HepG2 (cell line): ENCODE data around the gene ZNF467. TPM values are rescaled to one million over a fixed set of nuclear protein-coding genes. Genes with fewer than 3 reads are reported as not detected.

Experiments
- ATAC-seq: fragments of 200-7000 bp; cut with Tn5 transposase; 3 replicates; pipeline ENCODE4 v1.9.1; 2020; ENCODE audit warnings: mild to moderate bottlenecking, moderate library complexity
- BruUV-seq: library from RNA; stranded (reverse); fragments of 400-500 nt; replicated peaks from 2 replicates; lab custom pipeline; 2021; lab: Mats Ljungman, UMichigan
- CTCF ChIA-PET: fragments of 300-600 bp; formaldehyde crosslinking; extraction: SDS; loops from one replicate; lab custom pipeline; 2021; ENCODE audit warnings: low total read pairs, inconsistent platforms, low intra/inter-chr PET ratio; lab: Yijun Ruan, JAX
- POLR2A ChIA-PET: fragments of 350-600 bp; sonication (Branson Sonifier 250); formaldehyde crosslinking; loops from one replicate; lab custom pipeline; 2020; ENCODE audit warnings: antibody characterized with exemption, inconsistent platforms; lab: Yijun Ruan, JAX
- DNase-seq: peaks from one replicate; pipeline ENCODE4 v3.0.0-alpha.2; 2015; ENCODE audit warnings: low spot score
- FAIRE-seq: peaks from 3 replicates; lab custom pipeline; 2011; peaks lifted over from hg19 to GRCh38; lab: Jason Lieb, UNC
- H2AFZ ChIP-seq: one replicate; pipeline ENCODE4 v1.6.1; 2011; ENCODE audit warnings: low read length, inconsistent platforms
- H3K27ac ChIP-seq: fragments of 300-600 bp; 3 replicates; pipeline ENCODE4 v1.8.0; 2011; ENCODE audit warnings: mixed run types, mild to moderate bottlenecking, mixed read lengths, low read length, inconsistent platforms; ENCODE audit not compliant: insufficient read depth; ENCODE audit errors: extremely low read length
- H3K27me3 ChIP-seq, 2 experiments: fragments of 200-600 bp in 1 of 2; 2 replicates in 1 of 2; 3 replicates in 1 of 2; pipeline versions ENCODE4 v1.6.0 to v1.8.0; 2011; ENCODE audit warnings: low read length in 2 of 2, mild to moderate bottlenecking in 2 of 2, moderate library complexity in 2 of 2, inconsistent platforms in 1 of 2; ENCODE audit not compliant: insufficient read depth in 2 of 2, control insufficient read depth in 1 of 2
- H3K36me3 ChIP-seq, 2 experiments: fragments of 200-600 bp in 1 of 2; replicated peaks in 1 of 2; 2 replicates in 1 of 2; 3 replicates in 1 of 2; pipeline versions ENCODE4 v1.5.1 to v1.8.0; 2011; ENCODE audit warnings: low read length in 2 of 2, inconsistent platforms in 1 of 2; ENCODE audit not compliant: insufficient read depth in 2 of 2, control insufficient read depth in 1 of 2
- H3K4me1 ChIP-seq: 2 replicates; pipeline ENCODE4 v1.5.1; 2012; ENCODE audit warnings: low read length, inconsistent platforms; ENCODE audit not compliant: insufficient read depth
- H3K4me2 ChIP-seq: 2 replicates; pipeline ENCODE4 v1.6.0; 2011; ENCODE audit warnings: low read depth, low read length, inconsistent platforms
- H3K4me3 ChIP-seq, 3 experiments: fragments of 200-600 bp in 1 of 3; sonication (generic), shearing (Covaris generic) in 1 of 3; replicated peaks in 1 of 3; 2 replicates each; pipeline ENCODE4 v1.5.1; 2011 to 2016; ENCODE audit warnings: low read length in 3 of 3, inconsistent platforms in 2 of 3, low read depth in 2 of 3, mild to moderate bottlenecking in 2 of 3, control low read depth in 1 of 3, mixed read lengths in 1 of 3; ENCODE audit not compliant: insufficient read depth in 1 of 3
- H3K79me2 ChIP-seq: one replicate; pipeline ENCODE4 v1.6.1; 2011; ENCODE audit warnings: low read length, inconsistent platforms; ENCODE audit not compliant: insufficient read depth
- H3K9ac ChIP-seq: 2 replicates; pipeline ENCODE4 v1.6.0; 2011; ENCODE audit warnings: mild to moderate bottlenecking, low read depth, low read length, inconsistent platforms; ENCODE audit not compliant: insufficient read depth
- H3K9me3 ChIP-seq: 2 replicates; pipeline ENCODE4 v1.5.1; 2012; ENCODE audit warnings: mild to moderate bottlenecking, low read length
- H4K20me1 ChIP-seq: 2 replicates; pipeline ENCODE4 v1.6.0; 2011; ENCODE audit warnings: inconsistent platforms, mild to moderate bottlenecking, low read length, moderate library complexity; ENCODE audit not compliant: insufficient read depth
- ATRX ChIP-seq: sonication (generic); formaldehyde crosslinking; IDR thresholded peaks from 2 replicates; pipeline ENCODE4 v1.4.0; 2020; ENCODE audit warnings: missing genetic modification reagents, borderline replicate concordance
- HNRNPL ChIP-seq: fragments of 200-400 bp; formaldehyde crosslinking; IDR thresholded peaks from 2 replicates; pipeline ENCODE4 v1.6.1; 2017; ENCODE audit warnings: mild to moderate bottlenecking, low read depth, low read length
- MLXIP ChIP-seq: sonication (generic); formaldehyde crosslinking; IDR thresholded peaks from 2 replicates; pipeline ENCODE4 v1.9.0; 2021; ENCODE audit warnings: missing genetic modification reagents, borderline replicate concordance
- NFE2 ChIP-seq: sonication (generic); formaldehyde crosslinking; IDR thresholded peaks from 2 replicates; pipeline ENCODE4 v1.4.0; 2020; ENCODE audit warnings: missing genetic modification reagents
- ZNF263 ChIP-seq: sonication (generic); formaldehyde crosslinking; IDR thresholded peaks from 2 replicates; pipeline ENCODE4 v1.4.0; 2020; ENCODE audit warnings: missing genetic modification reagents
- ZNF597 ChIP-seq: sonication (generic); formaldehyde crosslinking; IDR thresholded peaks from 2 replicates; pipeline ENCODE4 v1.5.0; 2020; ENCODE audit warnings: missing genetic modification reagents
- WGBS: methylation state at CpG from one replicate; pipeline ENCODE4 v1.1.6; 2017; ENCODE audit warnings: low lambda C conversion rate; 5-methylcytosine and 5-hydroxymethylcytosine counted together
- in situ Hi-C: cut with HindIII; loops from 2 replicates; pipeline ENCODE4 v1.10.0; 2017; ENCODE audit warnings: low pct_unique_long_range_greater_than_20kb; ENCODE audit not compliant: extremely low pct_ligation_motif_present
- intact Hi-C: fragments of 100-400 bp; cut with micrococcal nuclease; formaldehyde crosslinking; loops from one replicate; pipeline ENCODE4 v1.10.0; 2022; ENCODE audit not compliant: unreplicated experiment
- polyA plus RNA-seq, 8 experiments: library from polyadenylated mRNA; depleted of rRNA in 3 of 8; stranded (reverse) in 7 of 8; unstranded in 1 of 8; fragments of >200 nt; fragmentation: Illumina TruSeq in 4 of 8; extraction: Trizol in 4 of 8; gene quantifications; 2 replicates each; pipeline versions ENCODE4 v1.2.1 to v1.2.3, GENCODE V29; 2011 to 2016; ENCODE audit warnings: low read depth in 4 of 8, missing spikeins in 1 of 8, mixed read lengths in 1 of 8; ENCODE audit not compliant: insufficient read depth in 1 of 8
- total RNA-seq, 5 experiments: library from RNA; depleted of rRNA; stranded (reverse); fragments of >200 nt; fragmentation: Illumina TruSeq; extraction: Trizol; gene quantifications; 2 replicates each; pipeline ENCODE4 v1.2.3, GENCODE V29; 2016; ENCODE audit warnings: low read depth in 1 of 5

ZNF467 gene
- total and polyA plus RNA-seq, 2 of the 13 experiments (the other 11 are each of a cell fraction or from before 2014, with no cell fraction given): 0.03 TPM; not detected in 1

- TF ChIP-seq MLXIP (CRISPR knock-in tag) (no peak), ZNF597 (CRISPR knock-in tag) (no peak)
- TF ChIP-seq, all 625 proteins: peak for 0
These were observed 46.6 kb upstream of the ZNF467 start (continued) for GRCh38 chr7:149819961-149820340.

DNA sequence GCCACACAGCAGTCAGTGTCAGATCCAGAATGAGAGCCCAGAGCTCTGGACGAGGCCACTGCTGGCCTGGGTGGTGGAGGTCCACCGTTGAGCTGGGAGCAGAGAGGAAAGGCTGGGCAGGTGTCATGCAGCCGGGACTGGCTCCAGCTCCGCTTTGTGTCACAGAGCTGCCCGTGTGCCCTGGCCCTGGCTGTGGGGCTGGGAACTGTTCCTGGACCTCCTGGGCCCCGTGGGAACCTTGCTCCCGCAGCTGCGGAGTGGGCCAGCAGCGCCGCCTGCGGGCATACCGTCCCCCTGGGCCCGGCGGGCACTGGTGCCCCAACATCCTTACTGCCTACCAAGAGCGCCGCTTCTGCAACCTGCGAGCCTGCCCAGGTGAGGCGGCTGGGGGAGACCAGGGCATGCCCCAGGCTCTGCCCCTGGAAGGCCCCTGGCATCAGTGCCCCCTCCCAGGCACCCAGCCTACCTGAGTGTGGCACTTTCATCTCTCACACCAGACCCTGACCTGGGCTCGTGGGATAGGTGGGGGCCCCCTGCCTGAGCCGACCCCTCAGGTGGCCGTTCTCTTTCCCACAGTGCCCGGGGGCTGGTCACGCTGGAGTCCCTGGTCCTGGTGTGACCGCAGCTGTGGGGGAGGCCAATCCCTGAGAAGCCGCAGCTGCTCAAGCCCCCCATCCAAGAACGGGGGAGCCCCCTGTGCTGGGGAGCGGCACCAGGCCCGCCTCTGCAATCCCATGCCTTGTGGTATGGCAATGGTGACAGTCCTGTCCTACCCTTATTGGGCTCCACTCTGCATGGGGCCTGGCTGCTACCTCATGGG lies 46.0 kb upstream of the ZNF467 start:
- H3K36me3 ChIP-seq: no peaks in the 10 kb centered on the region
- in situ Hi-C loops (no loop called here), intact Hi-C loops (no loop called here)
- ChIA-PET CTCF (no interaction called here), POLR2A (no interaction called here)
- no peak for DNase-seq
- no TSS peak for BruUV-seq
- no peak overlapping the region for H2AFZ ChIP-seq
- no peak overlapping the region for H3K9ac ChIP-seq
- no peak for ATAC-seq
- H3K9me3 ChIP-seq: no peaks in the 10 kb centered on the region
- no peak overlapping the region for H3K27ac ChIP-seq
- TF ChIP-seq ATRX (CRISPR knock-in tag): no peak
- 0 out of 2 replicates have a peak, but pooled peaks have one; percentile 27 for TF ChIP-seq HNRNPL
- no peak for TF ChIP-seq NFE2 (CRISPR knock-in tag)
- TF ChIP-seq ZNF263 (CRISPR knock-in tag): no peak
- no peak overlapping the region for H3K4me2 ChIP-seq
- peaks cover 3% of the 10 kb centered on the region in 2 experiments; a peak in 2 of 5 replicates for H3K27me3 ChIP-seq
- H4K20me1 ChIP-seq: no peaks in the 10 kb centered on the region
- H3K4me1 ChIP-seq: peaks cover 32% of the 10 kb centered on the region
- FAIRE-seq: no peak
- no peaks in the 10 kb centered on the region for H3K79me2 ChIP-seq
- 53% methylated on average over 3 of the region's 28 CpGs for WGBS
- H3K4me3 ChIP-seq: no peak overlapping the region
